ENCODE data around the gene NMS. TPM values are rescaled to one million over a fixed set of nuclear protein-coding genes. Genes with fewer than 3 reads are reported as not detected.

The NMS gene
- polyA plus RNA-seq, 4 donors: not detected

DNA sequence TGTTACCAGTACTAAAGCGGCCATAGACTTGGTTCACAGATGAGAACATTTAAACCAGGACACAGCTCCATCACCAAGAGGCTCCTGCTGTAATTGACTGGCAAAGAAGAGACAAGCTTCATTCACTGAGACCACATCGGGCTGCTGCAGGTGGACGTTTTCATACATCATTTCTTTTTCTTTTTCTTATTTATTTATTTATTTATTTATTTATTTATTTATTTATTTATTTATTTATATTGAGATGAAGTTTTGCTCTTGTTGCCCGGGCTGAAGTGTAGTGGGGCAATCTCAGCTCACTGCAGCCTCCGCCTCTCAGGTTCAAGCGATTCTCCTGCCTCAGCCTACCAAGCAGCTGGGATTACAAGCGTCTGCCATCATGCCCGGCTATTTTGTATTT, 58.9 kb downstream of the NMS start:
- H3K36me3 ChIP-seq (ENCODE audit: control insufficient read depth in 3 of 3, insufficient read depth in 2 of 3, low read depth in 1 of 3, low read length in 3 of 3): no peaks in the 10 kb centered on the region
- no peak overlapping the region for H3K4me3 ChIP-seq (ENCODE audit: low read depth in 1 of 3, low read length in 3 of 3)
- H3K27ac ChIP-seq (ENCODE audit: low read depth in 1 of 3, low read length in 2 of 3): no peak overlapping the region
- H3K9me3 ChIP-seq (ENCODE audit: control insufficient read depth in 2 of 2, insufficient read depth in 1 of 2, low read depth in 1 of 2, low read length in 1 of 2): no peaks in the 10 kb centered on the region
- no peaks in the 10 kb centered on the region for H3K4me1 ChIP-seq (ENCODE audit: control insufficient read depth in 3 of 3, insufficient read depth in 2 of 3, low read depth in 1 of 3, low read length in 2 of 3)
- DNase-seq: no peak
- H3K27me3 ChIP-seq (ENCODE audit: control insufficient read depth in 3 of 3, insufficient read depth in 3 of 3, low read length in 3 of 3): no peaks in the 10 kb centered on the region
- FAIRE-seq: no peak
- 81 to 93% (median 88%) methylated on average over 8 of the region's 8 CpGs for WGBS, 3 donors

GRCh38 chr2:100529900-100530299, 59.6 kb downstream of the NMS start:
- Histone ChIP-seq H3K4me1 (ENCODE audit: control insufficient read depth in 3 of 3, insufficient read depth in 2 of 3, low read depth in 1 of 3, low read length in 2 of 3) (no peaks in the 10 kb centered on the region), H3K4me3 (ENCODE audit: low read depth in 1 of 3, low read length in 3 of 3) (no peak overlapping the region), H3K27ac (ENCODE audit: low read depth in 1 of 3, low read length in 2 of 3) (no peak overlapping the region), H3K36me3 (ENCODE audit: control insufficient read depth in 3 of 3, insufficient read depth in 2 of 3, low read depth in 1 of 3, low read length in 3 of 3) (no peaks in the 10 kb centered on the region), H3K27me3 (ENCODE audit: control insufficient read depth in 3 of 3, insufficient read depth in 3 of 3, low read length in 3 of 3) (no peaks in the 10 kb centered on the region), H3K9me3 (ENCODE audit: control insufficient read depth in 2 of 2, insufficient read depth in 1 of 2, low read depth in 1 of 2, low read length in 1 of 2) (no peaks in the 10 kb centered on the region)
- DNase-seq (no peak), FAIRE-seq (no peak)
- WGBS, 3 donors: 76 to 80% (median 76%) methylated on average over 6 of the region's 6 CpGs

Other genes with a start within 250 kb of the NMS start
- 1 to 10 TPM in 1 of 4 donors, under 1 TPM in 2, not detected in 1; under 0.01 to 1.5 (median 0.43) TPM for gene LONRF2, start 148.0 kb upstream of the NMS start, polyA plus RNA-seq
- 1 to 10 TPM in 2 of 4 donors, under 1 TPM in 1, not detected in 1; 0.27 to 3.3 (median 2.3) TPM for gene CHST10, start 52.8 kb upstream of the NMS start, polyA plus RNA-seq
- 10 to 100 TPM; 19.2 to 30.8 (median 20.2) TPM for gene PDCL3, start 92.5 kb downstream of the NMS start, polyA plus RNA-seq